ENCODE results near the gene ACTN1.

DNA sequence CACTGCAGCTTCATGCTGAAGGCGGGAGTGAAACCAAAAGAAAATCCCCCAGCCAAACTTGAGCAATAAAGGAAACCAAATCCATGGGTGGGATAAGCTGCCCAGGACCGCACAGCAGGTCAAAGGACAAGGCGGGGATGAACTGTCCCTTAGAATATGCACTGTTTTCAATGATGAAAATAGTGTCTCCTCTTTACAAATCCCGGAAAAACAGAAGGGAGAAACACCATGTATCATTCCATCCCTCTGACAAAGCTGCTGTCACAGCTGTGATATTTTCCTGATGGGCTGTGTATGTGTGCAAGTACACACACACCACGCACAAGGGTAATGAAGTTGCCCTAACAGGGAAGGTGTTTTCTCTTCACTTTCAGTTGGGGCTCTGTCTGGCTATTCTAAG, 70.3 kb downstream of the ACTN1 start:
- no peak for TF ChIP-seq POLR2A (IDR thresholded peaks at IDR 0.05; ENCODE audit: low read depth, low read length)
- no peak for TF ChIP-seq POLR2AphosphoS5 (IDR thresholded peaks at IDR 0.05; ENCODE audit: low read depth, low read length)
- TF ChIP-seq SPI1 (IDR thresholded peaks at IDR 0.05; ENCODE audit: low read depth, low read length) = no peak
- no peak for TF ChIP-seq TAF1 (IDR thresholded peaks at IDR 0.05; ENCODE audit: low read depth, low read length)
- no peak for TF ChIP-seq POU2F2 (IDR thresholded peaks at IDR 0.05; ENCODE audit: low read depth, low read length)
- no peak for TF ChIP-seq PAX5 (IDR thresholded peaks at IDR 0.05; ENCODE audit: insufficient read depth, low read length, severe bottlenecking)
